Activated B cell treated with CpG ODN at 0.5 μM for 24 hours (primary cell): ENCODE measurements around the gene PUS7L. TPM values are rescaled to one million over a fixed set of nuclear protein-coding genes. Genes with fewer than 3 reads are reported as not detected.
"Not testable (repeated sequence)": the region's sequence is repeated elsewhere in the genome, so short reads cannot be mapped to it uniquely, and the experiment has no call there.

ENCODE experiments used
- ATAC-seq: fragments of 200-7000 bp; cut with Tn5 transposase; one replicate; pipeline ENCODE4 v1.10.0; 2021; ENCODE audit warnings: low read depth, mild to moderate bottlenecking, moderate library complexity
- CTCF ChIA-PET: fragments of 350-600 bp; sonication (Branson Sonifier 250); formaldehyde crosslinking; loops from one replicate; lab custom pipeline; 2021; ENCODE audit warnings: antibody characterized with exemption; lab: Charles Lee
- POLR2A ChIA-PET: fragments of 350-600 bp; sonication (Branson Sonifier 250); formaldehyde crosslinking; loops from one replicate; lab custom pipeline; 2021; ENCODE audit warnings: antibody characterized with exemption; lab: Charles Lee
- DNase-seq: peaks from one replicate; pipeline ENCODE4 v3.0.0; 2022
- H3K27ac Mint-ChIP-seq: one replicate; pipeline ENCODE4 v1.8.0; 2020; ENCODE audit warnings: mixed read lengths
- H3K27me3 Mint-ChIP-seq: one replicate; pipeline ENCODE4 v1.8.0; 2021; ENCODE audit warnings: mixed read lengths
- H3K36me3 Mint-ChIP-seq: one replicate; pipeline ENCODE4 v1.8.0; 2021; ENCODE audit warnings: low read depth, mixed read lengths
- H3K4me1 Mint-ChIP-seq: one replicate; pipeline ENCODE4 v1.8.0; 2021; ENCODE audit warnings: mixed read lengths
- H3K4me3 Mint-ChIP-seq: one replicate; pipeline ENCODE4 v1.8.0; 2020; ENCODE audit warnings: mild to moderate bottlenecking, mixed read lengths
- H3K9me3 Mint-ChIP-seq: one replicate; pipeline ENCODE4 v1.8.0; 2020; ENCODE audit warnings: mixed read lengths
- intact Hi-C: fragments of 100-400 bp; cut with micrococcal nuclease; formaldehyde crosslinking; loops from one replicate; pipeline ENCODE4 v1.15.1; 2024
- total RNA-seq: library from RNA; stranded (reverse); gene quantifications from 2 replicates; pipeline ENCODE4 v1.2.3, GENCODE V29; 2022
- TF ChIP-seq, protein P1 (sequence below): fragments of 200-600 bp; IDR thresholded peaks from one replicate; pipeline ENCODE4 v1.8.0; 2022; ENCODE audit warnings: antibody characterized with exemption, mild to moderate bottlenecking

Gene PUS7L
- total RNA-seq, 1 donor from 2014 or later = 19.9 TPM

DNA sequence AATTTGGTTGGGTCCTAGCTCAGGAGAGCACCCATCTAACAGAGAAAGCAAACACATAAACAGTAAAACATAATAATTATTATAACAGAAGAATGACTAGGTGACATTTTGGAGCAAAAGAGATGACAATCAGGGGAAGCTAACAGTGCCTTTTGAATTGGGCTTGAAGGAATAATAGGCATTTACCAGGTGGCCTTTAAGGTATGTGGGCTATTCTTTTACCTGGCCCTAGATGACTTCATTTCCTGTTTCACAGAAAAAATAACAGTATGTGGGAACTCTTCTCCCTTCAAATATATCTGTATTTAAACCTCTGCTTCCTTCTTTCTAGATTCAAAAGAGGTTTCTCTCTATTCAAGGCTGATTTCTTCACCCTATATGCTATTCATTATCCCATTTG lies 4.0 kb upstream of the PUS7L start:
- no peak for DNase-seq
- Mint-ChIP-seq H3K9me3 (no peaks in the 10 kb centered on the region), H3K4me3 (no peak overlapping the region), H3K36me3 (peaks cover 21% of the 10 kb centered on the region), H3K4me1 (peaks cover 53% of the 10 kb centered on the region), H3K27ac (no peak overlapping the region), H3K27me3 (no peaks in the 10 kb centered on the region)
- ATAC-seq = no peak
- TF ChIP-seq, protein P1, sequence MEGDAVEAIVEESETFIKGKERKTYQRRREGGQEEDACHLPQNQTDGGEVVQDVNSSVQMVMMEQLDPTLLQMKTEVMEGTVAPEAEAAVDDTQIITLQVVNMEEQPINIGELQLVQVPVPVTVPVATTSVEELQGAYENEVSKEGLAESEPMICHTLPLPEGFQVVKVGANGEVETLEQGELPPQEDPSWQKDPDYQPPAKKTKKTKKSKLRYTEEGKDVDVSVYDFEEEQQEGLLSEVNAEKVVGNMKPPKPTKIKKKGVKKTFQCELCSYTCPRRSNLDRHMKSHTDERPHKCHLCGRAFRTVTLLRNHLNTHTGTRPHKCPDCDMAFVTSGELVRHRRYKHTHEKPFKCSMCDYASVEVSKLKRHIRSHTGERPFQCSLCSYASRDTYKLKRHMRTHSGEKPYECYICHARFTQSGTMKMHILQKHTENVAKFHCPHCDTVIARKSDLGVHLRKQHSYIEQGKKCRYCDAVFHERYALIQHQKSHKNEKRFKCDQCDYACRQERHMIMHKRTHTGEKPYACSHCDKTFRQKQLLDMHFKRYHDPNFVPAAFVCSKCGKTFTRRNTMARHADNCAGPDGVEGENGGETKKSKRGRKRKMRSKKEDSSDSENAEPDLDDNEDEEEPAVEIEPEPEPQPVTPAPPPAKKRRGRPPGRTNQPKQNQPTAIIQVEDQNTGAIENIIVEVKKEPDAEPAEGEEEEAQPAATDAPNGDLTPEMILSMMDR = no peak
- intact Hi-C loops = no loop called here
- POLR2A ChIA-PET = interaction anchor here (3.0 kb wide), 1 partner anchor 43 kb away, joined by 15 read pairs; the partner anchor contains the start of gene TWF1
- CTCF ChIA-PET = no interaction called here

DNA sequence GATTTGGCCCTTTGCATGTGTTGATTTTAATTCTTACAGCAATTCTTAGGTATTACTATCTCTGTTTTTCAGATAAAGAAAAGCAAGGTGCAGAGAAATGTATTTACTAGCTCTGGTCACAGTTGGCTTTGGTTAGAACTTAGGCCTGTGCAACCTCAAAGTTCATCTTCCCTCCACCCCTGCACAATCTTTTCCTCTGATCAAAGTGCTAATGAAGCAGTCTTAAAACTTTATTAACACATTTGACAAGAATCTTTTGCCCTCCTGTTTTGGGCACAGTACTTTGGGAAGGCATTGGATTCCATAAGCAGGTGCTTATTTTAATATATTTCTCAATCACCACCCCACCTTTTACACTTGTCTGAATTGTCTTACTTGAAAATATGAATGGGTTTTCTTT lies 2.9 kb upstream of the PUS7L start:
- no peaks in the 10 kb centered on the region for H3K9me3 Mint-ChIP-seq
- TF ChIP-seq, protein P1 = no peak
- H3K27ac Mint-ChIP-seq = no peak overlapping the region
- peak overlapping the region; percentile 12 for H3K4me3 Mint-ChIP-seq
- intact Hi-C loops = no loop called here
- ChIA-PET POLR2A (interaction anchor here (3.0 kb wide), 1 partner anchor 44 kb away, joined by 15 read pairs; the partner anchor contains the start of gene TWF1), CTCF (interaction anchor here (0.7 kb wide), 1 partner anchor 12 kb away, joined by 6 read pairs; no protein-coding TSS in a partner anchor)
- DNase-seq (no peak), ATAC-seq (no peak)
- peaks cover 21% of the 10 kb centered on the region for H3K36me3 Mint-ChIP-seq
- peaks cover 58% of the 10 kb centered on the region for H3K4me1 Mint-ChIP-seq
- H3K27me3 Mint-ChIP-seq = no peaks in the 10 kb centered on the region

DNA sequence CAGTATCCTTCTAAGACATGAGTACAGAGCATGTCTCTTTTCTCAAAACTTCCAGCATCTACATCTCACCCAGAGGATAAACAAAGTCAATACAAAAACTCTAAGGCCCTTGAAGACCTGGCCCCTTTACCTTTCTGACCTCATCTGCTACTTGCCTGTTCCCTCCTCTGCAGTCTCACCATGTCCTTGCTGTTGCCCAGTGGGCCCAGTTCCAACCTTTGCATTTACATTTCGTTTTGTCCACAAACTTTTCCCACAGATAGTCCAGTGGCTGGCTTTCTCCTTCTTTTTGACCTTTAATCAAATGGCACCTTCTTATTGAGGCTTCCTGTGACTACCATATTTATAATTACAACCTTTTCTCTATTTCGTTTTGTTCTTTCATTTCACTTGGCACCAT lies 1.8 kb upstream of the PUS7L start:
- DNase-seq (no peak), ATAC-seq (no peak)
- intact Hi-C loops = no loop called here
- TF ChIP-seq, protein P1 = no peak
- POLR2A ChIA-PET = no interaction called here
- Mint-ChIP-seq H3K27ac (peak overlapping the region; percentile 70), H3K9me3 (no peaks in the 10 kb centered on the region), H3K4me1 (peaks cover 66% of the 10 kb centered on the region), H3K36me3 (peaks cover 21% of the 10 kb centered on the region), H3K4me3 (peak overlapping the region; percentile 98), H3K27me3 (no peaks in the 10 kb centered on the region)
- CTCF ChIA-PET = no interaction called here

DNA sequence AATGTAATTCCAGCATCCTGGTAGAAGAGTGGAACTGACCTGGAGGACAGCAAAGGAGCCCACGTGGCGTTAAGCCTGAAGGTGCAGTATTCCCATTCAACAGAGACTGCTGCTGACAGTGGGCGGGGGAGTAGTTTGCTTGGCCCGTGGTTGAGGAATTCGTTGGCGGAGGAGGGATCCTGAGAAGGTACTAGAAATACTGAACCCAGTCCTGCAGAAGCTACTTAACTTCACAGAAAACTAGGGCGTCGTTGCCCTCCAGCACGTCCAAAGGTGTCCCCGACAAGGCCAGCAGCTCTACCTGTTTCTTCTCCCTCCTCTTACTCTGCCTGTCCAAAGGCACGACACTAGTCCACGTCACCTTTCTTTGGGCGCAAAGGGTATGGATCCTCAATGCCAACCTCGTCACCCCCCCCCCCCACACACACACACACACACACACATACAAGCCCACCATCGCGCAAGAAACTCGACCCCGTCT lies 303 bp downstream of the PUS7L start:
- intact Hi-C loops = loop anchor here (1.0 to 5.0 kb wide), 6 partner anchors 48 to 1613 kb away; partner anchors contain the start of genes ANO6, GXYLT1, TMEM117 and TWF1
- peak; percentile 7 for ATAC-seq
- peaks cover 69% of the 10 kb centered on the region for H3K4me1 Mint-ChIP-seq
- CTCF ChIA-PET = interaction anchor here (1.6 kb wide), 1 partner anchor 124 kb away, joined by 8 read pairs; no protein-coding TSS in a partner anchor
- POLR2A ChIA-PET = interaction anchor here (0.7 to 2.8 kb wide), 6 partner anchors 19 to 1258 kb away, joined by 3 to 50 read pairs (median 7); partner anchors contain the start of genes TMEM117 and TWF1
- H3K27ac Mint-ChIP-seq = peak overlapping the region; percentile 97
- peak overlapping the region; percentile 98 for H3K4me3 Mint-ChIP-seq
- no peaks in the 10 kb centered on the region for H3K27me3 Mint-ChIP-seq
- DNase-seq = no peak
- H3K36me3 Mint-ChIP-seq = peaks cover 33% of the 10 kb centered on the region
- TF ChIP-seq, protein P1 = no peak
- no peaks in the 10 kb centered on the region for H3K9me3 Mint-ChIP-seq

DNA sequence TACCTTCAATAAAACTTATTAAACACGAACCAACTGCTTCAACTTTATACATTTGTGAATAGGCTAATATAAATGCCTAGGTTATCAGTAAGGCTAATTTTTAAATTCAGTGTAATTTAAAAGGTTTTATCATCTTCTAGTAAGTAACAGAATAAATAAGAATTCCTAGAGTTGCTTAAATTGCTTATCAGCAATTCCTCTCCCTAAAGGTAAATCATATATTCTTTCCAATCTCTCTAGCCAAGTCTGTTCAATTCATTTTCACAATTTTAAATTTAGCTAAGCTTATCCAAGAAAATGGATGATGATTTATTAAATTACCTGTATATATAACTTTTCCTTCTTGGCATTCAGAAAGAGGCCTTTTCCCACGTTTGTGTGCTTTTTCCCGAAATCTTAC lies 4.6 kb downstream of the PUS7L start:
- CTCF ChIA-PET = no interaction called here
- Mint-ChIP-seq H3K4me3 (no peak overlapping the region), H3K4me1 (peaks cover 44% of the 10 kb centered on the region), H3K27ac (no peak overlapping the region), H3K36me3 (peaks cover 45% of the 10 kb centered on the region), H3K27me3 (no peaks in the 10 kb centered on the region), H3K9me3 (no peaks in the 10 kb centered on the region)
- TF ChIP-seq, protein P1 = no peak
- ATAC-seq (no peak), DNase-seq (no peak)
- intact Hi-C loops = no loop called here
- POLR2A ChIA-PET = no interaction called here

DNA sequence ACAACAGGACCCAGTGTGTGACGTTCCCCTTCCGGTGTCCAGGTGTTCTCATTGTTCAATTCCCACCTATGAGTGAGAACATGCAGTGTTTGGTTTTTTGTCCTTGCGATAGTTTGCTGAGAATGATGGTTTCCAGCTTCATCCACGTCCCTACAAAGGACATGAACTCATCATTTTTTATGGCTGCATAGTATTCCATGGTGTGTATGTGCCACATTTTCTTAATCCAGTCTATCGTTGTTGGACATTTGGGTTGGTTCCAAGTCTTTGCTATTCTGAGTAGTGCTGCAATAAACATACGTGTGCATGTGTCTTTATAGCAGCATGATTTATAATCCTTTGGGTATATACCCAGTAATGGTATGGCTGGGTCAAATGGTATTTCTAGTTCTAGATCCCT lies 7.2 kb downstream of the PUS7L start:
- H3K4me3 Mint-ChIP-seq, CTCF ChIA-PET, H3K9me3 Mint-ChIP-seq, ATAC-seq, DNase-seq, POLR2A ChIA-PET, H3K27me3 Mint-ChIP-seq, intact Hi-C loops, H3K27ac Mint-ChIP-seq: not testable (repeated sequence)
- Mint-ChIP-seq H3K4me1 (peaks cover 25% of the 10 kb centered on the region), H3K36me3 (peaks cover 45% of the 10 kb centered on the region)
